ENCODE measurements around the gene ZBTB46.
"Not testable (repeated sequence)": the region's sequence is repeated elsewhere in the genome, so short reads cannot be mapped to it uniquely, and the experiment has no call there.

Gene ZBTB46

DNA sequence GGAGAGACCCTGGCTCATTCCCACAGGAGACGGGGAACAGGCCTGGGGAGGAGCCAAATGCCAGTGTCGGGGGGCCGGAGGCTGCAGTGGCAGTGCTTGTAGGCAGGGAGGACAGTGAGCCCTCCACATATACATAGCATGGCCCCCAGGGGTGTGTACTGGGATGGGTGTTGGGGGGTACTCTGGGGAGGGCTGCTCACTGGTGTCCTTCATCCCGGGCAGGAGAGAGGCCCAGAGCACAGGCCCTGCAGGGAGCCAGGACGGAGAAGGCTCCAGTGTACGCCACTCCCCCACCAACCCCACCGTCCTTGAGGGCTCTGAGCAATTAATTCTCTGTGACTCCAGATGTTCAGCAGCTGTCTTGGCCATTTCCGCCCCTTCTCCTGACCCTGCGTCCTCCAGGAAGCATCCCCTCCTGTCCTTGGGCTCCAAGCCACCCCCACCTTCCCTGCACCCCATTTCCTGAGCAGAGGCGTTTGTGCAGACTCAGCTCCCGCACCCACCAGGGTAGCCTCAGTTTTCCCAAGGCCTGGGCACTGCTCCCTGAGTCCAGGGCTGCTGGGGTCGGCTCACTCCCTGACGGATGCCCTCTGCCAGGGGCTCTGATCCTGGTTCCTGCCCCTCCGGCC lies 26.8 kb upstream of the ZBTB46 start:
- no peak for DNase-seq

DNA sequence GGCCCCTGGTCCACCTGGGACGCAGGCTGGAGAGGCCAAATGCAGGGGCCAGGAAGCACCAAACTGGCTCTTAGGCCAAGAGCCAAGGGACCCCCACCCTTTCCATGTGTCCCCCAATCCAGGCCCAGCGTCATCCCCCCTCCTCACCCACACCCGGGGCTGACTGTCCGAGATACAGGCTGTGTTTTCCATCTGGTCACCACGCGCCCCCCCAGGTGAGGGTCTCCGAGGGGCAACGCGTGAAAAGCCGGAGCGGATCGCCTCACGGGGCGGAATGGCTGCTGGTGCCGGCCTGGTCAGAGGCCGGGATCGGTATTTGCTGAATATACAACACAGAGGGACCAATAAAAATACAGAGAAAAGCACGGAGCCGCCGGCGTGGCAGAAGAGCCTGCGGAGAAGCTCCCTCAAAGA lies 25.0 kb upstream of the ZBTB46 start:
- no peak for DNase-seq

DNA sequence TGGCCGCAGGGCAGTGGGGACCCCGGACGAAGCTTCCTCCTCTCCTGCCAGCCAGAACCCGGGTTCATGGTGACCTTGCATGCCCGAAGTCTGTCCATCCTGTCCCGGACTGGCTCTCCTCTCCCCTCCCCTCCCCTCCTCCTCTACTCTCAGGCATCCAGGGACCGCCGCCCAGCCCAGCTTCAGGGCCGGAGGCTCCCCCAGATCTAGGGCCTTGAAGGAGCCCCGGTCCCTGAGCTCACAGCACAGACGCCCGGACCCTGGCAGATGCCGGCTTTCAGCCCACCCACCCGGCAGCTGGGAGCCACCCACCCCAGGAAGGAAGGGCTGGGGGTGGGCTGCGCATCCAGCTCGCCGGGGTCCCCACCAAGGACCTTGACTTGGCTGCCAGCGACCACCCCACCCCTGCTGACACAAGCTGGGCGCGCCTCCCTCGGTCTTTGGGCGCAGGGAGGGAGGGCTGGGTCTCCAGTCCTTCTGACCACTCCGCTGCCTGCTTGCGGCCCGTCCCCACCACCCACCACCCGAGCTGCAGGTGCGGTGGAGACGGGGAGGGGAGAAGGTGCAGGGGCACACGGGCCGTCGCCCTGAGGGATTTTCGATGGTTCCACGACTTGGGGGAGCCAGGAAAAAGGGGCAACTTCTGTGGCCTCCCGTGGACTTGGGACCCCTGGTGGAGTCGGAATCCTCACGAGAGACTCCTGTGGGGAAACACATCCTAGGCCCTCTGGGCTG lies 24.5 kb upstream of the ZBTB46 start:
- no peak for DNase-seq

DNA sequence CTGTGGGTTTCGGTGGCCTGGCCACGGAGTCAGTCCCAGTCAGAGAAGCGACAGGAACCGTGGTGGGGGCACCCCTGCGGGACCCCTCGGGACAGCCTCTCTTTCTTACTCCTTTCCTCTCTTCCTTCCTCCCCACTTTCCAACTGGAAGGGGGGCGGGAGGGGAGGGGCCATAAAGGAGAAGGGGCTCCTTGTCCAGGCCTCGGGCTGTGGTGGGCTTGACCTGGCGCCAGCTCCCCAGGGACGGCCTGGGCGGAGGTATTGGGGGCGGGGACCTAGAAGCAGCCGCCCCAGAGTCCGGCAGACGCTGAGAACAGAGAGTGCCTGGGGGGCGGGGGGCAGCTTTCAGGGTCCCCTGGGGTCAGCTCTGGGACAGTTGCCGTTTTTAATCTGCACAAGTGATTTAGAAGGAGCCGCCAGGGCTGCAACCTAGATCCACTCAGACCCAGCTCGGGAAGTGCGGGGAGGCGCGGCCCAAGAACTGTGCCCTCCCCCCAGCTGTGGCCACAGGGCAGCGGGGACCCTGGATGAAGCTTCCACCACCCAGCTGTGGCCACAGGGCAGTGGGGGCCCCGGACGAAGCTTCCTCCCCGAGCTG lies 23.8 kb upstream of the ZBTB46 start:
- DNase-seq, result no peak

DNA sequence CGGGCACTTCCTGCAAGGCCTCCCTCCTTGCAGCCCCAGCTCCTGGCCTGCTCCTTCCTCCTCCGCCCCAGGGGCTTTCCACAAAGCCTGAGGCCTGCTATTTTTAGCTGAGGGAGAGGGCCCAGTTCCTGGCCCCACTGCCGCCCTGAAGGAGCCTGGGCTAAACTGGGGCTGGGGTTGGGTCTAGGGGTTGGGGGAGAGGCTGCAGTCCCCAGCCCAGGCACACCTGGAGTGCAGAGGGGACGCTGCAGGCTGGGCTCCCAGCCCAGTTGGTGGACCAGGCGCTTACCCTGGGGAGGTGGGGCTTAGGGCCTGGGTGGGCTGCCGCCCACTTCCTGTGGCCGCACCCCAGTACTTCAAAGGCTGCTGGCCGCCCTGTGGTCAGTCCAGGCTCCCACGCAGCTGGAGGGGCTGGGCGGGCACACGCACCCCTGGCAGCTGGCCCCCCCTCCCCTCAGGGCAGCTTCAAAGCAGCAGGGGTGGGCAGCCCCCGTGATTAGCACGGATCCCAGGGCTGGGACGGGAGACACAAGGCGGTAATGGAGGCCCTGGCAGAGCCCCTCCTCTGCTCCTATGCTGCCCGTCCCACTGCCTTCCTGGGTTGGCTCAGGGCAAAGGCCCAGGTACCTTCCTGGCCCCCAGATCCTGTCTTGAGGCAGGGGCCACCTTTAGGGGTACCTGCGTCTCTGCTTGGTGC lies 23.2 kb upstream of the ZBTB46 start:
- DNase-seq, result no peak

DNA sequence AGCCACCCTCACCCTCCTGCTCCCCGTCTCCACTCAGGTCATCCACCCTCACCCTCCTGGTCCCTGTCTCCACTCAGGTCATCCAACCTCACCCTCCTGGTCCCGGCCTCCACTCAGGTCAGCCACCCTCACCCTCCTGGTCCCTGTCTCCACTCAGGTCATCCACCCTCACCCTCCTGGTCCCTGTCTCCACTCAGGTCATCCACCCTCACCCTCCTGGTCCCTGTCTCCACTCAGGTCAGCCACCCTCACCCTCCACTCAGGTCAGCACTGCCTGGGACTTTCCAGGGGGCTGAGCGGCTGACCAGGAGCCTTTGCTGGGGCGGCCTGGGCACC lies 22.6 kb upstream of the ZBTB46 start:
- DNase-seq, result not testable (repeated sequence)

DNA sequence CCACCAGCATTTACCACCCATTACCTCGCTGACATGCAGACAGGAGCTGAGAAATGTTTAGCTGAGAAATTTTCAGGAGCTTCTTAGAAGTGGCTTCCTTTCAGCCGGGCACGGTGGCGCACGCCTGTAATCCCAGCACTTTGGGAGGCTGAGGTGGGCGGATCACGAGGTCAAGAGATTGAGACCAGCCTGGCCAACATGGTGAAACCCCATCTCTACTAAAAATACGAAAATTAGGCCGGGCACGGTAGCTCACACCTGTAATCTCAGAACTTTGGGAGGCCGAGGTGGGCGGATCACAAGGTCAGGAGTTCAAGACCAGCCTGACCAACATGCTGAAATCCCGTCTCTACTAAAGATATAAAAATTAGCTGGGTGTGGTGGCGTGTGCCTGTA lies 20.5 kb upstream of the ZBTB46 start:
- DNase-seq, result not testable (repeated sequence)

DNA sequence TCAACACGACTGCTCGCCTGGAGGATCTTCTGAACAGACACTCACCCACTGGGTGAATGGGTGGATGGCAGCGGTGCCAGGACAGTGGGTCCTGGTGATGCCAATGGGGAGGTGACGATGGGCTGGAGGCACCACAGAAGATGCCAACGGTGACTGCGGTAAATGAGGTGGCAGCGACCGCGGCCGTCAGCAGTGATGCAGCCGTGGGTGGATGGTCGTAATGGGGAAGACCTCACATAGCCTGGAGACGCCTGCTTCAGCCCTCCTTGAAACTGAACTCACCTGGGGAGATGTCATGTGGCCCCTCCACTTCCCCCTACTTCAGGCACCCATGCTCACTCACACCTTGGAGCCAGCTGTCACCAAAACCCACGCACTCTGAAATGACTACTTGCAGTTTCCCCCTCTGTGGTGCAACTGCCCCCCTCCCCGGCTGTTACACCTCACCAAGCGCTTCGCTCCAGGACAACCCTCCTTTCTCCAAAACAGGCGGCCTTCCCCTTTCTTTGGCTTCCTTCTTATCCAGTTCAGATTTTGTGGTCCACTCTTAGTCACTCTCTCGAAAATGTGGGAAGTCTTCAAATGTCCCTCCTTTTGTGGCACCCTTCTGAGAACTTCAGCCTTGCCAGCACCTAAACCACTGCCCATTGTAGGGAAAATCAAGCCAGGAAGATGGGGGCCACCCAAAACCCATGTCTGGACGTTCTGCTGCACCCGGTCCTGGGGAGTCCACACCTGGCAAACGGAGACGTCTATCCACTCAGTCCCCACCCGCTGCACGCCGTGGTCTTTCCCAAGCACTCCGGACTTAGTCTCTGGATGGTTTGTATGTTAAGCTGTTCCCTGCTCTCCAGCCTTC lies 19.9 kb upstream of the ZBTB46 start:
- no peak for DNase-seq

DNA sequence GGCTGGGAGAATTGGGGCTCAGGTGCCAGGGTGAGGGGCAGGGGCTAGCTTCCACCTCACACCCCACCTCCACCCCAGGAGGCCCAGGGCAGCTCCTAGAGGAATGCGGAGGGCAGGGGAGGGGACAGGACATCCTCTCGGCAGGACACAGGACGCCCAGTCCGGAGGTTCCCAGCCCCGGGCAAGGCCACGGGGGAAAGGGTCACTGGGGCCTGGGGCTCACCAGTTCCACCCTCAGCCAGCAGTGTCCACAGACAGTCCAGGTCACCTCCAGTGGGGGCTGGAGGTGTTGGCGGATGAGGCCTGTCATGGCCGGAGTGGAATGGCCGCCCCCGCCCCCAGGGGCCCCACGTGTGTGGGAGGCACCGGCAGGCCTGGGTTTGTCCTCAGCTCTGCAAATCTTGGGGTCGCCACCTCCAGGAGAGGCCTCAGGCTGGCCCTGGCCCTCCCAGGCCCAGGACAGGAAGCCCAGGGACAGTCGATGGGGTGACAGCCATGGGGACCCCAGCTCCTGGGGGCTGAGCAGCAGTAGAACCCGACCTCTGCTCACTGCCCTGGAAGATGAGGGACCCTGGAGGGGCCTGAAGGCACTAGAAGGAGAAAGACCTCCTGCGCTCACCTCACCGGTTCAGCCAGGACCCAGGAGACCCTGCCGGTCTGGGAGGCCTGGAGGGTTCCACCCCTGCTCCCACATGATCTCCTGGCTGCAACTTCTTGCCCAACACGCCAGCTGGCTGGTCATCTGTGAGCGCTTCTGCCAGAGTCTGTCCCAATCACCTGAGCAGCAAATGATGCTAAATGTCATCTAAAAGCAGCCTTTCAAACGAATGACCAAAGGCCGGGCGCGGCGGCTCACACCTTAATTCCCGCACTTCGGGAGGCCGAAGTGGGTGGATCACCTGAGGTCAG lies 17.2 kb upstream of the ZBTB46 start:
- no peak for DNase-seq

DNA sequence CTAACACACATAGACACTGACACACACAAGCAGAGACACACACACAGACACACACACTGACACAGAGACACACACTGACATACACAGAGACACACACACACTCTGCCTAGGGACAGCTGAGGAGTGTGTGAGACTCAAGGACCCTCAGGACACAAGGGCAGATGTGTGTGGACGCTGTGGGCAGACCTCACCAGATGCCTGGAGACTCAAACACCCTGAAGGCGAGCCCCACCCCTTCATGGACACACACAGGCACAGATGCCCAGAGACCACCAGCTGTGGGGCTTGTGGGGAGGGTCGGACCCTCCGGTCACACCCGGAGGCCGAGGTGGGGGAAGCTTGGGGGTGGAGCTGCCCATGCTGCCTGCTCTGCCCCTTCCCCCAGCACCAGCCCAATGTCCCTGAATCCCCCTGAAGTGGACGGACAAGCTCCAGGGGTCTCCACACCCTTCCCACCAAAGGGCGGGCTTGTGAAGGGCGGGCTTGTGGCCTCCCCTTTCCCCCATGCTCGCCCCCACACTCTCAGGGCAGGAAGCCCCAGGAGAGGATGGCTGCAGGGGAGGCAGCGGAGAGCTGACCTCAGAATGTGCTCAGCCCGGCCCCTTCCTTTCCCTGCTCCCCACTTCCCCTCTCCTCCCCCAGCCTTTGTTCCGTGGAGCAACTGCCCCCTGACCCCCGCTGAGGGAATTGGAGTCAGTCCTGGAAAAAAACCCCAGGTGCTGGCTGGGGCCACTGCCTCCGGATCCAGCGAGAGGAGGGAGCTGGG lies 16.4 kb upstream of the ZBTB46 start:
- DNase-seq, result no peak

DNA sequence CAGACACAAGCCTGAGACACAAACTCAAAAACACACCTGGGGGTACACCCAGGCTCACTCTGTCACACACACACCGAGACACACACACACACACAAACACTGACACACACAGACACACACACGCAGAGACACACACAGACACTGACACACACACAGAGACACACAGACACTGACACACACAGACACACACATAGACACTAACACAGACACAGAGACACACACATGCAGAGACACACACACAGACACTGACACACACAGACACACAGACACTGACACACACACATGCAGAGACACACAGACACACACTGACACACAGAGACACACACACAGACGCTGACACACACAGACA lies 15.8 kb upstream of the ZBTB46 start:
- DNase-seq, result no peak

DNA sequence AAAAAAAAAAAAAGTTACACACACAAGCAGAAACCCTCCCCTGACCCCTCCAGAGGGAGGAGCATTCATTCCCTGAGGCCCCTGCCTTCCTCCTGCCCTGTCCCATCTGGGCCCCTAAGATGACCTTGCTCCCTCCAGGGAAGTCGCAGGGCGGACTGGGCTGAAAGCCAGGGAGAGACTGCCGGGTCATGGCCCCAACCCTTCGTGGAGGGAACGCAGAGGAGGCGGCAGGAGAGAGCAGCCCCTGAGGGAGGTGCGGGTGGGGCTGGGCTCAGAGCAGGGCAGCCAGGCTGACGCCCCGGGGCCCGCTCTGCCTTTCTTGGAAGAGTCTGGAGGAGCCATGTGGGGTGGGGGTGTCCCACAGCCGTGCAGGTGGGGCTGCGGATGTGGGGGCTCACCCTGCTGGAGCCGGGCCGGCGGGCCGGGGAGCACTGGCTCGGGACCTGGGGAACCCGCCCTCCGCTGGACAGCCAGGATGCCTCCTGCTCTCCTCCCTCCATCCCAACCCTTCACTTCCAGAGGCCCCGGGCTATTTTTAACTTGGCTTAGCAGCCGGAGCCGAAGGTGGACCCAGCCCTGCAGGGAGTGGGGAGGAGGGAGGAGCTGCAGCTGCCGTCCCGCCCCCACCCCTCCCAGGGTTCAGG lies 15.2 kb upstream of the ZBTB46 start:
- DNase-seq, result no peak

DNA sequence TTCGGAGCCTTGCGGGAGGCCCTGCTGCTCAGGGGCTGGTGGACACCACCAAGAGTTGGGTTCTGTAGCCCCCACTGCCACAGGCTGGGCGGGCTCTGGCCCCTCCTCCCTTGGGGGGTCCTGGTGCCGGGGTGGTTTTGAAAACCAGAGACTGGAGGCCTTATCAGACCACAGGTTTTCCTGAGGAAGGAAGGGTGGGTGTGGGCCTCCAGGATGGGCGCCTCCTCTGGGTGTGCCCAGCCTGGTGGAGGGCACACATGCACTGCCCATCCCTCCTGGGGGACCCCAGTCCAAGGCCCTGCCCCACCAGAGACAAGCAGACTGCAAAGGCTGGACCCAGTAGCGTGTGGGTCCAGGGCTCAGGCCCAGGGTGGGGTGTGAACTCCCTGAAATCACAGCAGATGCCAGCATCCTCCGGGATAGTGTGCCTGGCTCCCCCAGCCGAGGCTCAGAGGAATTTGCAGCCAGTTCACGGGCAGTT lies 13.5 kb upstream of the ZBTB46 start:
- no peak for DNase-seq

DNA sequence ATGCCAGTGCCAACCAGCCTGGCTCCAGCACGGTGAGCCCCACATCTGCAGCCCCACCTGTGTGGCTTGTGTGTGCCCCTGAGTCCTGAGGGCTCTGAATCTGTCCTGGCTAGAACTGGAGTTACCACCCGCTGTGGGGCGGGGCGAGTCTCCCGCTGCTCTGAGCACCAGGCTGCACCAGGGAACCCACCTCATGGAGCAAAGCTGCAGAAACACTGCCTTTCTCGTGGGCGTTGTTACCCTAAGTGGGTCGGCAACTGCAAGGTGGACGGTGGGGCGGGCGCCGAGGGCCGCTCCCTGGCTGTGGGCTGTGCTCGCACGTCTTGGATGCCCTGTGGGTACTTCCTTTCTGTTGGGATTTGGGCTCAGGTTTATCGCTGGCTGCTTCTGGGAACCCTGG lies 12.7 kb upstream of the ZBTB46 start:
- no peak for DNase-seq

DNA sequence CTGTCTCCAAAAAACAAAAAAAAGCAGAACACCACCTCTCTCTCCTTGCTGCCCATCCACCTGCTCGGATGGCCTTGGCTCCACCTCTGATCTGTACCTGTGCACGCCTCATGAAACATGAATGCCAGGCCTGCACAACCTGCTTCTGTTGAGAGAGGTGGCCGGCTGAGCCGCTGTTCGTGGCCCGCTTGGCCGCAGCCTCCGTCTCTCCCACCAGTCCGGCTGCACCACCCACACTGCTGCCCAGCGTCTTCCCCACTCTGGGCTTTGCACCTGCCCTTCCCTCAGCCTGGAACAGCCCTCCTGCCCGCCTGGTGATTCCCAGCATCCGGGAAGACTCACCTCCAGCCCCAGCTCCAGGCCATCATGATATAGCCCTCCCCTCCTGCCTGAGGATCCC lies 12.2 kb upstream of the ZBTB46 start:
- DNase-seq, result no peak

DNA sequence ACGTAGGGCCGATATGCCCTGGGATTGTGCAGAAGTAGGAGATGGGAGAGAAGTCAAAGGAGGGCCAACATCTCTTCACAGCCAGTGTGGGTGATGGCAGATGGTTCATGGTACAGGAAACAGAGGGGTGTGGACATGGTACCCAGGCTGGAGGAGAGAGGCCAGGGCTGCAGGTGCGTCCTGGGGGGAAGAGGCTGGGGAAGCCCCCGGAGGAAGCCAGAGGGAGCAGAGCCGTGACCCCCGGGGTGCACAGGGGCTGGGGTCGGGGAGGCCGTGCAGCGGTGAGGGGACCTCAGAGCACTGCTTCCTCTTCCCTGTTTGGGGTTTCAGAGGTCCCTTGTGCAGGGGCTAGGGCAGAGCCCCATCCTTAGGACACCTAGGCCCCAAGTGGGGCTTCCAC lies 11.2 kb upstream of the ZBTB46 start:
- no peak for DNase-seq

DNA sequence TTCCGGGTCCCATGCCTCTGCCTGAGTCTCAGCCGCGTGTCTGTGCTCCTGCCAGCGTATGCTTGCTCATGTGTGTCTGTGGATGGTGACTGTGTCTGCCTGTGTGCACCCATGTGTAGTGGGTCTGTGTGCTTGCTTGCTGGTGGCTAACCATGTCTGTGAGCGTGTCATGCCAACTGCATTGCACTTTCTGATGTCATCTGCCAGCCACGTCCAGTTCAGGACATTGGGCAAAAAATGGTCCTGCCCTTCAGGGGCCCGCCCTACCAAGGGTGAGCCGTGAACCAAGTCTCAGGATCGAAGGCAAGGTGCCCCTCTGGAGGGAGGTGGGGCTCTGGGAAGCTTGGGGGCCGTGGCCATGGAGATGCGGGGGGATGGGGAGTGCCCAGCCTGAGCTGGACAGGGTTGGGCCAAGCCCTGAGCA lies 9.4 kb upstream of the ZBTB46 start:
- no peak for DNase-seq

DNA sequence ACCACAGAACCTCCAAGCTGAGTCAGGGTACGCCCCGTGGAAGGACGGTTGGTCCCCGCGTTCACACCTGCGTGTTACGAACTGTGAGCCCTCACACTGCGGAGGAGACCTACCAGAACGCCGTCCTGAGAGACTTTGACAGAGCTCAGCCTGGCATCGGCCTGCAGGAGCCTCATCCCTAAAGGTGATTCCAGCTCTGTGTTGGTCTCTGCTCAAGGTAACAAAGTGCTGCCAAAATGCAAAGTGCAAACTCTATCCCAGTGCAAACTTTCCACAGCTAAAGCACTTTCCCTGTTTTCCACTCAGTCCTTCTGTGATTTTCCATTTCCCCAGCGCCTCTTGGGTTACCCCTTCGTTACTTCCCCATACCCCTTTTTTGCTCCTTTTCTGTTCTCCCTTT lies 8.6 kb upstream of the ZBTB46 start:
- no peak for DNase-seq

DNA sequence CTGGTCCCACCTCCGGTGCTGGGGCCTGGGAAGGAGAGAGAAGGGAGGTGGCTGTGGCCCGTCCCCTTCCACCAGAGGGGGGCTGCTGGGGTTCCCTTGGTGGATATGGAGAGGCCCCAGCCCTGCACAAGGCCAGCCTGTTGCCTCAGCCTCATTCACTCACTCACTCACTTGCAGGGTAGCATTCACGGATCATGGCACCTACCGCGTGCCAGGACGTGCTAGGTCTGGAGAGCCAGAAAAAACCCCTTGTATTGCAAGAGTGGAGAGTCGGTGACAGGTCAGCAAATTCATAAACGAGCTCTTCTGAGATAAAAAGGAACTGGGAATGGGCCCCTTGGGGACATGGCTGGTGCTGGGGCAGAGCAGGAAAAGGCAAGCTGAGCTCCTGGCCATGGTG lies 6.4 kb upstream of the ZBTB46 start:
- DNase-seq, result no peak
